Prostate gland (tissue), 2 donors: ENCODE data around the gene PHLPP1.

Experiments used
- POLR2A ChIP-seq: fragments of 450-650 bp; IDR thresholded peaks from one replicate; pipeline ENCODE4 v1.6.1; 2016; ENCODE audit warnings: antibody characterized with exemption, mild to moderate bottlenecking
- POLR2AphosphoS5 ChIP-seq: sonication (generic); formaldehyde crosslinking; IDR thresholded peaks from one replicate; pipeline ENCODE4 v1.6.1; 2017; ENCODE audit warnings: antibody characterized with exemption
- TF ChIP-seq, protein P1 (sequence below), 4 experiments: fragments of 200-600 bp in 2 of 4; fragments of 450-650 bp in 2 of 4; sonication (generic) in 2 of 4; IDR thresholded peaks; 1 replicate in 3 of 4; 2 replicates in 1 of 4; pipeline ENCODE4 v1.5.1; 2016 to 2019; ENCODE audit warnings: antibody characterized with exemption in 4 of 4, mild to moderate bottlenecking in 2 of 4, moderate library complexity in 2 of 4

- TF ChIP-seq, protein P1, sequence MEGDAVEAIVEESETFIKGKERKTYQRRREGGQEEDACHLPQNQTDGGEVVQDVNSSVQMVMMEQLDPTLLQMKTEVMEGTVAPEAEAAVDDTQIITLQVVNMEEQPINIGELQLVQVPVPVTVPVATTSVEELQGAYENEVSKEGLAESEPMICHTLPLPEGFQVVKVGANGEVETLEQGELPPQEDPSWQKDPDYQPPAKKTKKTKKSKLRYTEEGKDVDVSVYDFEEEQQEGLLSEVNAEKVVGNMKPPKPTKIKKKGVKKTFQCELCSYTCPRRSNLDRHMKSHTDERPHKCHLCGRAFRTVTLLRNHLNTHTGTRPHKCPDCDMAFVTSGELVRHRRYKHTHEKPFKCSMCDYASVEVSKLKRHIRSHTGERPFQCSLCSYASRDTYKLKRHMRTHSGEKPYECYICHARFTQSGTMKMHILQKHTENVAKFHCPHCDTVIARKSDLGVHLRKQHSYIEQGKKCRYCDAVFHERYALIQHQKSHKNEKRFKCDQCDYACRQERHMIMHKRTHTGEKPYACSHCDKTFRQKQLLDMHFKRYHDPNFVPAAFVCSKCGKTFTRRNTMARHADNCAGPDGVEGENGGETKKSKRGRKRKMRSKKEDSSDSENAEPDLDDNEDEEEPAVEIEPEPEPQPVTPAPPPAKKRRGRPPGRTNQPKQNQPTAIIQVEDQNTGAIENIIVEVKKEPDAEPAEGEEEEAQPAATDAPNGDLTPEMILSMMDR (IDR thresholded peaks at IDR 0.05): no peak
- TF ChIP-seq POLR2A (no peak), POLR2AphosphoS5 (no peak)
Measured at GRCh38 chr18:62766266-62766665, 50.9 kb downstream of the PHLPP1 start.
